ENCODE measurements around the gene CABCOCO1.

The CABCOCO1 gene

DNA sequence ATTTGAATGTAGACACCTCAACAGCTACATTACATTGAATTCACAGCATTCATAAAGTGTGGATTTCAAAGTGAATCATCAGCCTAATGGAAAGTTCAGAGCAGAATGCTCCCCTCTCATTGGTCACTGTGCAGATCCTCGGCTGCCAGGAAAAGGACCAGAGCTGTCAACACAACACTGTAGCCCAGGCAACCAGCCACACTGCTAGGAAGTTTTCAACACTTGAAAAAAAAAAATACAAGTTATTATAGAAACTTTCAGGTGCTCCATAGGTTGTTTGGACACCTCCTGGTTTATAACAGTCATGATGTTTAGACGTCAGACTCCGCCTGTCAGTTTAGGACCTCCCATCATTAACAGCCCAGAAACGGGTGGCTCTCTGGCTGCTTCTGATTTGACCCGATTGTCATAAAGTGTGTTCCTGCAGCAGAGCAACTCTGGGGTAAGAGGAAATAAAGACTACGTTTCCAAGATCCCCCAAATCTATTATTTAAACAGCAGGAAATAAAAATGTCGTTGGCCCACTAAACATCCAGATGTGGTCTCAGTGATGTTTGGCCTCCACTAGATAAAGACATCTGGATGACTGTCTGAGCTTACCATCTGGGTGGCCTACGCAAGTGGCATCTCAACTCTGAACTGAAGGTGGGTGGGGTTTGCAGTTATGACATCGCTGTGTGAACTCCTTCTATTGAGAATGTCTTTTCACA, 117.4 kb downstream of the CABCOCO1 start:
- H3K4me3 ChIP-seq (ENCODE audit: low read depth in 1 of 5, low read length in 5 of 5): no peak overlapping the region
- no peak overlapping the region for H3K27ac ChIP-seq (ENCODE audit: low read depth, low read length)

DNA sequence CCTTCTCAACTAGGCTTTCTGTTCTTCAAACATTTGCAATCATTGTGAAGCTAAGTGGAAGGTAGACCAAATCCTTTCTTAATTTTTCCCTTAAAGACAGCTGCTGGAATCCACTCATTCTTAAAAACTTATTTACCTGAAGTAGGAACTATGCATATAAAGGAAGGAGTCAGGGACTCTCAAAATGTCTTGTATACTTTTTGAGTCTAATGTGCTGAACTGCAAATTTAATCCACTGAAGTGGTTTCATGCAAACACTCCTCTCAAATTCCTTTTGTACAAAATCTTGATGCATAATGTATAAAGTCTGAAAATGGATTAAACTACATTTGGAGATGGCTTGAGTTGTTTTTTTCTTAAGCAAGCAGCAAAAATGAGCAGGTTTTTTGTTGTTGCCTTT, 118.0 kb downstream of the CABCOCO1 start:
- Histone ChIP-seq H3K27me3 (ENCODE audit: control insufficient read depth in 5 of 5, insufficient read depth in 4 of 5, low read length in 5 of 5) (no peaks in the 10 kb centered on the region), H3K4me3 (ENCODE audit: low read depth in 1 of 5, low read length in 5 of 5) (no peak overlapping the region), H3K9ac (ENCODE audit: low read length in 5 of 5) (no peak overlapping the region), H3K4me1 (ENCODE audit: control insufficient read depth in 5 of 5, insufficient read depth in 5 of 5, low read length in 5 of 5) (no peaks in the 10 kb centered on the region), H3K36me3 (ENCODE audit: control insufficient read depth in 5 of 5, insufficient read depth in 5 of 5, low read length in 5 of 5) (no peaks in the 10 kb centered on the region), H3K9me3 (ENCODE audit: control insufficient read depth in 5 of 5, low read length in 5 of 5) (no peaks in the 10 kb centered on the region), H3K27ac (ENCODE audit: low read depth, low read length) (no peak overlapping the region)

More for the DNA sequence above, 117.4 kb downstream of the CABCOCO1 start:
- no peaks in the 10 kb centered on the region for H3K36me3 ChIP-seq (ENCODE audit: control insufficient read depth in 5 of 5, insufficient read depth in 5 of 5, low read length in 5 of 5)
- no peaks in the 10 kb centered on the region for H3K4me1 ChIP-seq (ENCODE audit: control insufficient read depth in 5 of 5, insufficient read depth in 5 of 5, low read length in 5 of 5)
- H3K9ac ChIP-seq (ENCODE audit: low read length in 5 of 5): no peak overlapping the region
- H3K27me3 ChIP-seq (ENCODE audit: control insufficient read depth in 5 of 5, insufficient read depth in 4 of 5, low read length in 5 of 5): no peaks in the 10 kb centered on the region
- H3K9me3 ChIP-seq (ENCODE audit: control insufficient read depth in 5 of 5, low read length in 5 of 5): no peaks in the 10 kb centered on the region

DNA sequence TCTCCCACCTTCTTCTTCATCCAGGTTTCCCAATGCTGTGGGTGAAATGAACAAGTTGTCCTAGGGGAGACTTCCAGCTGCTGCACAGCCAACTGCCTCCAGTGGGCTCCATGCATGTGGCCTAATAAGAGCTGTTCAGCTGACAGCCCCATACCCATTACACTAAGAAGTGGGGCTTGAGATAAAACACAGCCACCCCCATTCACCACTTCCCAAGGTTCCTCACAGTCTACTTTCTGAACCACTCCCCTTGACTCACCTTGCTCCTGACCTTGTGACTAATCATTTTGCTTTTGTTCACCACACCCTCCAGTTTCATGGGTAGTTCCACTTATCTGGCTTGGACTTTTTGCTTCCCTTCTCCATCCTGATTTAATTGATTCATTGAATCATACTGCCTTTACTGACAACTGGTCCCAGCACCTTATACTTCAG, 119.3 kb downstream of the CABCOCO1 start:
- Histone ChIP-seq H3K27me3 (ENCODE audit: control insufficient read depth in 5 of 5, insufficient read depth in 4 of 5, low read length in 5 of 5) (no peaks in the 10 kb centered on the region), H3K9me3 (ENCODE audit: control insufficient read depth in 5 of 5, low read length in 5 of 5) (no peaks in the 10 kb centered on the region), H3K9ac (ENCODE audit: low read length in 5 of 5) (no peak overlapping the region), H3K4me1 (ENCODE audit: control insufficient read depth in 5 of 5, insufficient read depth in 5 of 5, low read length in 5 of 5) (peaks cover 0 to 8% (median 7%) of the 10 kb centered on the region in 5 donors), H3K4me3 (ENCODE audit: low read depth in 1 of 5, low read length in 5 of 5) (no peak overlapping the region), H3K36me3 (ENCODE audit: control insufficient read depth in 5 of 5, insufficient read depth in 5 of 5, low read length in 5 of 5) (no peaks in the 10 kb centered on the region), H3K27ac (ENCODE audit: low read depth, low read length) (no peak overlapping the region)

DNA sequence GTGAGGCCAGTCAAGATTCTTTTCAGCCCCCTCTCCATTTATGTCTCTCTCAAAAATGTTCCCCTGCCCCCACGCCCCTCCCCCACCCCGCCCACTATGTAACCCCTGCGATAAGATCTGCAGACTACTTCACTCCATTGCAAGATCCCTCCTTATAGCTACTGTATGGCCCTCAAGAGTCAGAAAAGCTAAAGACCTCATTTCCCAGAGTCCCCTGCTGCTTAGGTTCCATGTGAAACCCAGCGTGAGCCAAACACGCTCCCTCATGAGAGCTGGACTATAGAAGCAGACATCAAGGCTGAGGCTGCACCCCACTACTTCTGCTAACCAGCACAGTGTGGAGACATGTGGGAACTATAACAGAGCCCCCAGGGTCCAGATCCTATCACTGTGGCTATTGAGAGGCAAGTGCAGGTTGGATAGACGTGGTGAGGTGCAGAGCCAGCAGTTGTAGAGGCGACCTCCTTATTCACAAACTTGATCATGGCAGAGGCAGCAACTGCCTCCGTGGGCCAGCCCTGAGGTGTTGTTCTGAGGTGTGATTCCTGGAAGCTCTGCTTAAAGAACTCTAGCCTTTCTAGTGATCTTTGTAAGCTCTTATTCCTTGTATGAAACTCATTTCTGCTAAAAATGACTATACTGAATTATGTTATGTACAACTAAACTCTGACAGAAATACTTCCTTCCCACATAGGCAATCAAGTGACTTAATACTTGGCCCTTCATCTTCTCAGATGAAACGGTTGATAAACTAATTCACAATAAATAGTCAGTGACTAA, 121.8 kb downstream of the CABCOCO1 start:
- H3K9ac ChIP-seq (ENCODE audit: low read length in 5 of 5): no peak overlapping the region
- no peaks in the 10 kb centered on the region for H3K9me3 ChIP-seq (ENCODE audit: control insufficient read depth in 5 of 5, low read length in 5 of 5)
- no peak overlapping the region for H3K4me3 ChIP-seq (ENCODE audit: low read depth in 1 of 5, low read length in 5 of 5)
- H3K4me1 ChIP-seq (ENCODE audit: control insufficient read depth in 5 of 5, insufficient read depth in 5 of 5, low read length in 5 of 5): peaks cover 0 to 11% (median 9%) of the 10 kb centered on the region in 5 donors
- H3K36me3 ChIP-seq (ENCODE audit: control insufficient read depth in 5 of 5, insufficient read depth in 5 of 5, low read length in 5 of 5): no peaks in the 10 kb centered on the region
- H3K27ac ChIP-seq (ENCODE audit: low read depth, low read length): no peak overlapping the region
- H3K27me3 ChIP-seq (ENCODE audit: control insufficient read depth in 5 of 5, insufficient read depth in 4 of 5, low read length in 5 of 5): no peaks in the 10 kb centered on the region

DNA sequence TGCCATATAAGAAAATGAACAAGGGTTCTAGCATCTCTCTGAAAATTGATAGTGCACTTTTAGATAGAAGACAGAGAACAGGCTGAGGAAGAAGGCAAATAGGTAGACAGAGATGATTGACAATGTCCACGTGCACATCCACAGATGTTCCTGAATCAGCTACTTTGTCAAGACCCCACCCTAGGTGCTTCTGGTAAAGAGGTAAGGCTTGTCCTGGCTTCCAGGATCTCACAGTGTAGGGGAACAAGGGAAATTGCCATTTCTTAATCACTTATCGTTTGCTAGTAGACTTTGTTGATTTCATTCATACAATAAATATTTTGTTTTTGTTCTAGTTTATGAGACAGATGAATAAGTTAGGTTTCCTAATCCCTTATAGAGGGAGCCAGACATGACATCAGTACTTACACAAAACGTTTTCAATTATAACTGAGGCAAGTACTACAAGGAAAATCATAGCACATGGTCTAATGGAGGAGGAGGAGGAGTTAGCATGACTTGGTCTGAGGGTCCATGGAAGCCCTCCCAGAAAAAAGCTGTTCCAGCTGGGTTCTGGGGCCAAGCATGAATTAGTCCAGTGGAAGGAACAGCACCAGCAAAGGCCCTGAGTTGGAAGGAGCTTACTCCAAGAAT, 122.9 kb downstream of the CABCOCO1 start:
- Histone ChIP-seq H3K36me3 (ENCODE audit: control insufficient read depth in 5 of 5, insufficient read depth in 5 of 5, low read length in 5 of 5) (no peaks in the 10 kb centered on the region), H3K4me1 (ENCODE audit: control insufficient read depth in 5 of 5, insufficient read depth in 5 of 5, low read length in 5 of 5) (peaks cover 0 to 11% (median 9%) of the 10 kb centered on the region in 5 donors), H3K27ac (ENCODE audit: low read depth, low read length) (no peak overlapping the region), H3K9ac (ENCODE audit: low read length in 5 of 5) (no peak overlapping the region), H3K27me3 (ENCODE audit: control insufficient read depth in 5 of 5, insufficient read depth in 4 of 5, low read length in 5 of 5) (no peaks in the 10 kb centered on the region), H3K9me3 (ENCODE audit: control insufficient read depth in 5 of 5, low read length in 5 of 5) (no peaks in the 10 kb centered on the region), H3K4me3 (ENCODE audit: low read depth in 1 of 5, low read length in 5 of 5) (no peak overlapping the region)

DNA sequence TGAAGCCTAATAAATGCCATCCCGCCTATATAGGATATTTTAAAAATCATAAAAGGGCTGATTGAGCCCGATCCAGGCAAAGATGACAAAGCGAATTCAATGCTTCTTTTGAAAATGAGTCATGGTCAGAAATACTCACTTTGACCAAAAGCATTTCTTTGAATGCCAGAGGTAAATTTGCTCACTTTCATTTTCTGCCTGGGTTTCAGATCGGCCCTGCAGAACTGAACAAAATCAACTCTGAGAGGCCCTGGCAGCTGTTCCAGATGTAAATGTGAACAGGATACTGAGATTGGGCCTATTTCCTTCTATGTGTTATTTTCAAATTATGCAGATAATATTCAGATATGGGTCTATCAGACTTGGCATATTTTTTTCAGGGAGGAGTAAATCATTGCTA, 124.0 kb downstream of the CABCOCO1 start:
- Histone ChIP-seq H3K4me3 (ENCODE audit: low read depth in 1 of 5, low read length in 5 of 5) (peak overlapping the region in 1 of 5 donors; percentile 17), H3K36me3 (ENCODE audit: control insufficient read depth in 5 of 5, insufficient read depth in 5 of 5, low read length in 5 of 5) (no peaks in the 10 kb centered on the region), H3K27me3 (ENCODE audit: control insufficient read depth in 5 of 5, insufficient read depth in 4 of 5, low read length in 5 of 5) (no peaks in the 10 kb centered on the region), H3K9me3 (ENCODE audit: control insufficient read depth in 5 of 5, low read length in 5 of 5) (no peaks in the 10 kb centered on the region), H3K9ac (ENCODE audit: low read length in 5 of 5) (no peak overlapping the region), H3K27ac (ENCODE audit: low read depth, low read length) (no peak overlapping the region), H3K4me1 (ENCODE audit: control insufficient read depth in 5 of 5, insufficient read depth in 5 of 5, low read length in 5 of 5) (peaks cover 2 to 21% (median 18%) of the 10 kb centered on the region in 5 donors)

DNA sequence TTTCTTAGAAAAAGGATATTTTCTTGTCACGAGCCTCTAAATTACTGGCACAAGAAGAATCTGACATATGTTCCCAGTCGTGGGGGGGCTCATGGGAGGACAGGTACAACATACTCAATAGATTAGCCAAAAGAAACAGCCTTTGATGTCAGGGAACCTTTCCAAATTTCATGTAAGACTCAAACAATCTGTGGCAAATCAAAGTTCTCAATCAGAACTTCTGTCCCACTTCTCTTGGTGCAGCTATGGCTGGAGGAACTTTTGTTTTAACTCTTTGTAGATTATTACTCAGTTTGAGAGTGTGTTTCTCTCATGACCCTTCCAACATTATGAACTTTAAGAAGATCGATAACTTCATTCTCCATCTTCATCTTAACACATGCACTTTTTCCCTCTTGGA, 124.4 kb downstream of the CABCOCO1 start:
- Histone ChIP-seq H3K27ac (ENCODE audit: low read depth, low read length) (no peak overlapping the region), H3K9me3 (ENCODE audit: control insufficient read depth in 5 of 5, low read length in 5 of 5) (no peaks in the 10 kb centered on the region), H3K4me1 (ENCODE audit: control insufficient read depth in 5 of 5, insufficient read depth in 5 of 5, low read length in 5 of 5) (peaks cover 2 to 21% (median 18%) of the 10 kb centered on the region in 5 donors), H3K4me3 (ENCODE audit: low read depth in 1 of 5, low read length in 5 of 5) (no peak overlapping the region), H3K27me3 (ENCODE audit: control insufficient read depth in 5 of 5, insufficient read depth in 4 of 5, low read length in 5 of 5) (no peaks in the 10 kb centered on the region), H3K36me3 (ENCODE audit: control insufficient read depth in 5 of 5, insufficient read depth in 5 of 5, low read length in 5 of 5) (no peaks in the 10 kb centered on the region), H3K9ac (ENCODE audit: low read length in 5 of 5) (no peak overlapping the region)

DNA sequence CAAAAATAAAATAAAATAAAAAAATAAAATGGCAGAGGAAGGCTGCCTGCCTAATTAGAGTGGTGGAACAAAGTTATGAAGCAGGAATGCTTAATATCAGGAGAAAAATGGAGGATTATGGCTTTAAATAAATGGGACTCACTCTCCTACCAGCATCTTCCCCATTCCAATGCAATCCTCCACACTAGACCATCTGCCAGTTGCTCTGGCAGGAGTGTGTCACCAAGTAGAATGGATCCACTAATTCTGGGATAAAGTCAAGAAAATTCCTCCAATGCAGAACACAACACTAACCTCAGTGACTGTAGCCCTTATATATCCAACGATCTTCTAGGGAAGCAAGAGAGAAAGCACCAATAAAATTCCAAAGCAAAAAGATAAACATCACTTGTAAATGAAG, 126.3 kb downstream of the CABCOCO1 start:
- no peaks in the 10 kb centered on the region for H3K9me3 ChIP-seq (ENCODE audit: control insufficient read depth in 5 of 5, low read length in 5 of 5)
- H3K27ac ChIP-seq (ENCODE audit: low read depth, low read length): no peak overlapping the region
- H3K4me1 ChIP-seq (ENCODE audit: control insufficient read depth in 5 of 5, insufficient read depth in 5 of 5, low read length in 5 of 5): peaks cover 2 to 21% (median 18%) of the 10 kb centered on the region in 5 donors

DNA sequence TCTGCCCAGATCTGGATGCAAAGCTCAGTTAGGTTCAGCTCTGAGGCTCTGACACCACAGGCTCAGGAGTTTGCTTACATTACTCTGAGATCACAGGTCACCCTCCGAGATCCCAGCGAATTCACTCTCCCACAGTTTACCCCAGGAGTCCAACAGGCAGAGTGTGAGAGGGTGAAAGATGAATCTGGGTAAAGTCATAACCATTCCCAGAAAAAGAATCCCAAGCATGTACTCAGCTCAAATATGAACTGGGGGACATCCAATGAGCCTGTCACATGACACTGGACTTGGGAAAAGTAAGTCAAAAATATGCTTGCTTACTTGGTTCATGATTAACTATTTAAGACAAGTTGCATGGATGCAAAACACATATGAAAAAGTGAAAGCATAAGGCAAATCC, 128.5 kb downstream of the CABCOCO1 start:
- H3K27me3 ChIP-seq (ENCODE audit: control insufficient read depth in 5 of 5, insufficient read depth in 4 of 5, low read length in 5 of 5): no peaks in the 10 kb centered on the region
- no peak overlapping the region for H3K4me3 ChIP-seq (ENCODE audit: low read depth in 1 of 5, low read length in 5 of 5)
- H3K4me1 ChIP-seq (ENCODE audit: control insufficient read depth in 5 of 5, insufficient read depth in 5 of 5, low read length in 5 of 5): peaks cover 2 to 21% (median 18%) of the 10 kb centered on the region in 5 donors
- H3K9ac ChIP-seq (ENCODE audit: low read length in 5 of 5): no peak overlapping the region
- no peaks in the 10 kb centered on the region for H3K9me3 ChIP-seq (ENCODE audit: control insufficient read depth in 5 of 5, low read length in 5 of 5)
- H3K36me3 ChIP-seq (ENCODE audit: control insufficient read depth in 5 of 5, insufficient read depth in 5 of 5, low read length in 5 of 5): no peaks in the 10 kb centered on the region
- no peak overlapping the region for H3K27ac ChIP-seq (ENCODE audit: low read depth, low read length)

More for the DNA sequence above, 126.3 kb downstream of the CABCOCO1 start:
- H3K9ac ChIP-seq (ENCODE audit: low read length in 5 of 5): no peak overlapping the region
- H3K4me3 ChIP-seq (ENCODE audit: low read depth in 1 of 5, low read length in 5 of 5): no peak overlapping the region
- no peaks in the 10 kb centered on the region for H3K36me3 ChIP-seq (ENCODE audit: control insufficient read depth in 5 of 5, insufficient read depth in 5 of 5, low read length in 5 of 5)
- H3K27me3 ChIP-seq (ENCODE audit: control insufficient read depth in 5 of 5, insufficient read depth in 4 of 5, low read length in 5 of 5): no peaks in the 10 kb centered on the region

All from subcutaneous abdominal adipose tissue (tissue), 5 donors.